Neural cell (in vitro differentiated cells): Measurements from ENCODE around the gene MDGA2. TPM values are rescaled to one million over a fixed set of nuclear protein-coding genes. Genes with fewer than 3 reads are reported as not detected.

ENCODE experiments used
- H2AFZ ChIP-seq: fragments of 200-600, 300-800 bp; sonication (generic), shearing (Covaris generic); 2 replicates; pipeline ENCODE4 v1.6.0; 2014; ENCODE audit warnings: low read depth, mild to moderate bottlenecking, antibody characterized with exemption, low read length, moderate library complexity
- H3F3A ChIP-seq: fragments of 200-600 bp; shearing (Covaris generic); 2 replicates; pipeline ENCODE4 v1.6.1; 2016; ENCODE audit warnings: mild to moderate bottlenecking, moderate library complexity, mixed read lengths, antibody characterized with exemption, low read length; ENCODE audit not compliant: insufficient read depth, poor library complexity, severe bottlenecking
- H3K27ac ChIP-seq: fragments of 200-600, 300-800 bp; sonication (generic), shearing (Covaris generic); 2 replicates; pipeline ENCODE4 v1.5.1; 2014; ENCODE audit warnings: mild to moderate bottlenecking, low read length, moderate library complexity
- H3K27me3 ChIP-seq: fragments of 300-800, 200-600 bp; sonication (generic), shearing (Covaris generic); 2 replicates; pipeline ENCODE4 v1.6.0; 2014; ENCODE audit warnings: mild to moderate bottlenecking, low read depth, low read length, moderate library complexity; ENCODE audit not compliant: insufficient read depth
- H3K36me3 ChIP-seq: fragments of 300-800, 200-600 bp; sonication (generic), shearing (Covaris generic); 2 replicates; pipeline ENCODE4 v1.5.1; 2014; ENCODE audit warnings: mild to moderate bottlenecking, antibody characterized with exemption, low read length, moderate library complexity; ENCODE audit not compliant: insufficient read depth
- H3K4me2 ChIP-seq: fragments of 300-800, 200-600 bp; sonication (generic), shearing (Covaris generic); 2 replicates; pipeline ENCODE4 v1.6.0; 2014; ENCODE audit warnings: mild to moderate bottlenecking, low read length
- H3K4me3 ChIP-seq: fragments of 300-800, 200-600 bp; sonication (generic), shearing (Covaris generic); 2 replicates; pipeline ENCODE4 v1.5.1; 2014; ENCODE audit warnings: mild to moderate bottlenecking, low read length, moderate library complexity
- H3K79me2 ChIP-seq: fragments of 200-600 bp; shearing (Covaris generic); replicated peaks from 2 replicates; pipeline ENCODE4 v1.6.0; 2014; ENCODE audit warnings: mild to moderate bottlenecking, low read length, moderate library complexity; ENCODE audit not compliant: insufficient read depth
- H3K9ac ChIP-seq: fragments of 300-800, 200-600 bp; sonication (generic), shearing (Covaris generic); 2 replicates; pipeline ENCODE4 v1.6.1; 2016; ENCODE audit warnings: mild to moderate bottlenecking, low read length, mixed read lengths
- H3K9me2 ChIP-seq: fragments of 200-600 bp; shearing (Covaris generic); 2 replicates; pipeline ENCODE4 v1.6.1; 2016; ENCODE audit warnings: mild to moderate bottlenecking, low read length, mixed read lengths; ENCODE audit not compliant: insufficient read depth
- H3K9me3 ChIP-seq: fragments of 200-600, 300-800 bp; sonication (generic), shearing (Covaris generic); 2 replicates; pipeline ENCODE4 v1.6.1; 2016; ENCODE audit warnings: mild to moderate bottlenecking, mixed run types, low read length, moderate library complexity, mixed read lengths
- H4K20me1 ChIP-seq: fragments of 200-600 bp; shearing (Covaris generic); 2 replicates; pipeline ENCODE4 v1.6.1; 2016; ENCODE audit warnings: mild to moderate bottlenecking, mixed run types; ENCODE audit not compliant: insufficient read depth
- EP300 ChIP-seq: fragments of 450-650 bp; conservative IDR thresholded peaks from 2 replicates; pipeline ENCODE4 v1.6.1; 2014; ENCODE audit warnings: antibody characterized with exemption, mild to moderate bottlenecking, moderate library complexity; ENCODE audit not compliant: poor library complexity, severe bottlenecking
- EZH2 ChIP-seq: fragments of 200-600, 300-800 bp; shearing (Covaris generic), sonication (generic); IDR thresholded peaks from 2 replicates; pipeline ENCODE4 v1.6.1; 2014; ENCODE audit warnings: antibody characterized with exemption, low read length, borderline replicate concordance, mild to moderate bottlenecking; ENCODE audit not compliant: insufficient read depth, poor library complexity, severe bottlenecking
- MXI1 ChIP-seq: fragments of 450-650 bp; conservative IDR thresholded peaks from 2 replicates; pipeline ENCODE4 v1.6.1; 2014; ENCODE audit warnings: antibody characterized with exemption, mild to moderate bottlenecking; ENCODE audit not compliant: poor library complexity, severe bottlenecking
- POLR2AphosphoS5 ChIP-seq: IDR thresholded peaks from 2 replicates; pipeline ENCODE4 v1.6.1; 2012
- RAD21 ChIP-seq: fragments of 450-650 bp; conservative IDR thresholded peaks from 2 replicates; pipeline ENCODE4 v1.6.1; 2014; ENCODE audit warnings: antibody characterized with exemption, mild to moderate bottlenecking, moderate library complexity
- SMC3 ChIP-seq: fragments of 450-650 bp; conservative IDR thresholded peaks from 2 replicates; pipeline ENCODE4 v1.6.1; 2014; ENCODE audit warnings: antibody characterized with exemption, mild to moderate bottlenecking, moderate library complexity; ENCODE audit not compliant: poor library complexity
- TAF1 ChIP-seq: IDR thresholded peaks from 2 replicates; pipeline ENCODE4 v1.6.1; 2012; ENCODE audit warnings: low read depth
- polyA plus RNA-seq: library from polyadenylated mRNA; depleted of rRNA; stranded (reverse); fragments of >200 nt; gene quantifications from 2 replicates; pipeline ENCODE4 v1.2.3, GENCODE V29; 2014
- TF ChIP-seq, protein P1 (sequence below): IDR thresholded peaks from 2 replicates; pipeline ENCODE4 v1.6.1; 2012; ENCODE audit warnings: borderline replicate concordance
- TF ChIP-seq, protein P2 (sequence below): fragments of 450-650 bp; IDR thresholded peaks from 2 replicates; pipeline ENCODE4 v1.5.1; 2014; ENCODE audit warnings: antibody characterized with exemption, mild to moderate bottlenecking, moderate library complexity; ENCODE audit not compliant: poor library complexity, severe bottlenecking

Gene MDGA2
- polyA plus RNA-seq, 1 donor from 2014 or later, result 3.8 TPM

GRCh38 chr14:47590767-47591495 is 84.5 kb downstream of the MDGA2 start:
- Histone ChIP-seq H3K9me2 (no peaks in the 10 kb centered on the region), H3K36me3 (no peaks in the 10 kb centered on the region), H3K9me3 (no peaks in the 10 kb centered on the region), H3K27ac (no peak overlapping the region), H3K27me3 (no peaks in the 10 kb centered on the region), H2AFZ (no peak overlapping the region), H3K4me2 (no peak overlapping the region), H3K9ac (no peak overlapping the region), H3K4me3 (no peak overlapping the region), H3F3A (no peaks in the 10 kb centered on the region), H4K20me1 (no peaks in the 10 kb centered on the region), H3K79me2 (no peaks in the 10 kb centered on the region)
- TF ChIP-seq POLR2AphosphoS5, result no peak
- TF ChIP-seq EP300, result no peak
- no peak for TF ChIP-seq EZH2
- no peak for TF ChIP-seq MXI1
- no peak for TF ChIP-seq TAF1
- TF ChIP-seq, protein P1, sequence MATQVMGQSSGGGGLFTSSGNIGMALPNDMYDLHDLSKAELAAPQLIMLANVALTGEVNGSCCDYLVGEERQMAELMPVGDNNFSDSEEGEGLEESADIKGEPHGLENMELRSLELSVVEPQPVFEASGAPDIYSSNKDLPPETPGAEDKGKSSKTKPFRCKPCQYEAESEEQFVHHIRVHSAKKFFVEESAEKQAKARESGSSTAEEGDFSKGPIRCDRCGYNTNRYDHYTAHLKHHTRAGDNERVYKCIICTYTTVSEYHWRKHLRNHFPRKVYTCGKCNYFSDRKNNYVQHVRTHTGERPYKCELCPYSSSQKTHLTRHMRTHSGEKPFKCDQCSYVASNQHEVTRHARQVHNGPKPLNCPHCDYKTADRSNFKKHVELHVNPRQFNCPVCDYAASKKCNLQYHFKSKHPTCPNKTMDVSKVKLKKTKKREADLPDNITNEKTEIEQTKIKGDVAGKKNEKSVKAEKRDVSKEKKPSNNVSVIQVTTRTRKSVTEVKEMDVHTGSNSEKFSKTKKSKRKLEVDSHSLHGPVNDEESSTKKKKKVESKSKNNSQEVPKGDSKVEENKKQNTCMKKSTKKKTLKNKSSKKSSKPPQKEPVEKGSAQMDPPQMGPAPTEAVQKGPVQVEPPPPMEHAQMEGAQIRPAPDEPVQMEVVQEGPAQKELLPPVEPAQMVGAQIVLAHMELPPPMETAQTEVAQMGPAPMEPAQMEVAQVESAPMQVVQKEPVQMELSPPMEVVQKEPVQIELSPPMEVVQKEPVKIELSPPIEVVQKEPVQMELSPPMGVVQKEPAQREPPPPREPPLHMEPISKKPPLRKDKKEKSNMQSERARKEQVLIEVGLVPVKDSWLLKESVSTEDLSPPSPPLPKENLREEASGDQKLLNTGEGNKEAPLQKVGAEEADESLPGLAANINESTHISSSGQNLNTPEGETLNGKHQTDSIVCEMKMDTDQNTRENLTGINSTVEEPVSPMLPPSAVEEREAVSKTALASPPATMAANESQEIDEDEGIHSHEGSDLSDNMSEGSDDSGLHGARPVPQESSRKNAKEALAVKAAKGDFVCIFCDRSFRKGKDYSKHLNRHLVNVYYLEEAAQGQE, result no peak
- TF ChIP-seq RAD21, result no peak
- TF ChIP-seq, protein P2, sequence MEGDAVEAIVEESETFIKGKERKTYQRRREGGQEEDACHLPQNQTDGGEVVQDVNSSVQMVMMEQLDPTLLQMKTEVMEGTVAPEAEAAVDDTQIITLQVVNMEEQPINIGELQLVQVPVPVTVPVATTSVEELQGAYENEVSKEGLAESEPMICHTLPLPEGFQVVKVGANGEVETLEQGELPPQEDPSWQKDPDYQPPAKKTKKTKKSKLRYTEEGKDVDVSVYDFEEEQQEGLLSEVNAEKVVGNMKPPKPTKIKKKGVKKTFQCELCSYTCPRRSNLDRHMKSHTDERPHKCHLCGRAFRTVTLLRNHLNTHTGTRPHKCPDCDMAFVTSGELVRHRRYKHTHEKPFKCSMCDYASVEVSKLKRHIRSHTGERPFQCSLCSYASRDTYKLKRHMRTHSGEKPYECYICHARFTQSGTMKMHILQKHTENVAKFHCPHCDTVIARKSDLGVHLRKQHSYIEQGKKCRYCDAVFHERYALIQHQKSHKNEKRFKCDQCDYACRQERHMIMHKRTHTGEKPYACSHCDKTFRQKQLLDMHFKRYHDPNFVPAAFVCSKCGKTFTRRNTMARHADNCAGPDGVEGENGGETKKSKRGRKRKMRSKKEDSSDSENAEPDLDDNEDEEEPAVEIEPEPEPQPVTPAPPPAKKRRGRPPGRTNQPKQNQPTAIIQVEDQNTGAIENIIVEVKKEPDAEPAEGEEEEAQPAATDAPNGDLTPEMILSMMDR, result no peak
- TF ChIP-seq SMC3, result no peak

- H3F3A ChIP-seq, result no peaks in the 10 kb centered on the region
- H3K4me2 ChIP-seq, result no peak overlapping the region
- H3K9ac ChIP-seq, result no peak overlapping the region
- H3K4me3 ChIP-seq, result no peak overlapping the region
- TF ChIP-seq RAD21 (no peak), EP300 (no peak), MXI1 (no peak), TAF1 (no peak), SMC3 (no peak), POLR2AphosphoS5 (no peak), EZH2 (no peak)
- TF ChIP-seq, protein P1, result no peak
- TF ChIP-seq, protein P2, result no peak
- H3K36me3 ChIP-seq, result no peaks in the 10 kb centered on the region
- no peaks in the 10 kb centered on the region for H4K20me1 ChIP-seq
- H3K9me2 ChIP-seq, result no peaks in the 10 kb centered on the region
- H3K27me3 ChIP-seq, result no peaks in the 10 kb centered on the region
- H3K79me2 ChIP-seq, result no peaks in the 10 kb centered on the region
- H2AFZ ChIP-seq, result no peak overlapping the region
- no peaks in the 10 kb centered on the region for H3K9me3 ChIP-seq
- no peak overlapping the region for H3K27ac ChIP-seq
Measured at GRCh38 chr14:47585447-47585846, 90.0 kb downstream of the MDGA2 start.
